Neutrophil (primary cell): ENCODE results near the gene GASK1A.

Experiments used
- H3K27ac ChIP-seq: fragments of 200-600 bp; sonication (generic); 2 replicates; pipeline ENCODE4 v1.5.1; 2016; ENCODE audit warnings: mild to moderate bottlenecking, moderate library complexity
- H3K27me3 ChIP-seq: fragments of 200-600 bp; sonication (generic); 2 replicates; pipeline ENCODE4 v1.6.0; 2016; ENCODE audit warnings: mild to moderate bottlenecking
- H3K36me3 ChIP-seq: fragments of 200-600 bp; sonication (generic); 2 replicates; pipeline ENCODE4 v1.5.1; 2017
- H3K4me1 ChIP-seq, 2 experiments: fragments of 200-600 bp in 1 of 2; sonication (generic) in 1 of 2; 1 replicate in 1 of 2; 2 replicates in 1 of 2; pipeline versions ENCODE4 v1.5.1 to v1.6.1; 2013 to 2016; ENCODE audit warnings: low read depth in 1 of 2, low read length in 1 of 2, mild to moderate bottlenecking in 1 of 2, moderate library complexity in 1 of 2; ENCODE audit not compliant: control insufficient read depth in 1 of 2, insufficient read depth in 1 of 2
- H3K4me3 ChIP-seq, 2 experiments: fragments of 200-600 bp in 1 of 2; sonication (generic) in 1 of 2; 1 replicate in 1 of 2; 2 replicates in 1 of 2; pipeline ENCODE4 v1.5.1; 2013 to 2016; ENCODE audit warnings: low read depth in 1 of 2, low read length in 1 of 2, mild to moderate bottlenecking in 1 of 2, moderate library complexity in 1 of 2
- H3K9me3 ChIP-seq: fragments of 200-600 bp; sonication (generic); 2 replicates; pipeline ENCODE4 v1.5.1; 2016
- CTCF ChIP-seq: fragments of 200-600 bp; sonication (generic); IDR thresholded peaks from 2 replicates; pipeline ENCODE4 v1.5.1; 2016; ENCODE audit warnings: antibody characterized with exemption

Gene GASK1A

GRCh38 chr3:42983927-42984326 lies 4.8 kb downstream of the GASK1A start:
- Histone ChIP-seq H3K9me3 (no peaks in the 10 kb centered on the region), H3K4me3 (no peak overlapping the region), H3K27ac (no peak overlapping the region), H3K36me3 (no peaks in the 10 kb centered on the region), H3K4me1 (peaks cover 9% of the 10 kb centered on the region in 2 experiments), H3K27me3 (peaks cover 35% of the 10 kb centered on the region)
- TF ChIP-seq CTCF: no peak

GRCh38 chr3:42984701-42985100 lies 5.6 kb downstream of the GASK1A start:
- Histone ChIP-seq H3K4me3 (no peak overlapping the region), H3K9me3 (no peaks in the 10 kb centered on the region), H3K27ac (no peak overlapping the region), H3K27me3 (peaks cover 27% of the 10 kb centered on the region), H3K4me1 (peaks cover 1 to 3% of the 10 kb centered on the region in 2 experiments), H3K36me3 (no peaks in the 10 kb centered on the region)
- no peak for TF ChIP-seq CTCF

- H3K27ac ChIP-seq: no peak overlapping the region
- H3K9me3 ChIP-seq: no peaks in the 10 kb centered on the region
- H3K4me1 ChIP-seq: no peaks in the 10 kb centered on the region
- H3K27me3 ChIP-seq: no peaks in the 10 kb centered on the region
- H3K4me3 ChIP-seq: no peak overlapping the region
- no peak for TF ChIP-seq CTCF
- no peaks in the 10 kb centered on the region for H3K36me3 ChIP-seq
Measured at GRCh38 chr3:42988097-42988496, 9.0 kb downstream of the GASK1A start.

GRCh38 chr3:42988566-42988965 lies 9.5 kb downstream of the GASK1A start:
- TF ChIP-seq CTCF: no peak
- H3K36me3 ChIP-seq: no peaks in the 10 kb centered on the region
- no peak overlapping the region for H3K4me3 ChIP-seq
- H3K9me3 ChIP-seq: no peaks in the 10 kb centered on the region
- H3K27me3 ChIP-seq: no peaks in the 10 kb centered on the region
- no peaks in the 10 kb centered on the region for H3K4me1 ChIP-seq
- H3K27ac ChIP-seq: no peak overlapping the region

GRCh38 chr3:42991341-42992315 lies 12.5 kb downstream of the GASK1A start:
- no peak for TF ChIP-seq CTCF
- Histone ChIP-seq H3K36me3 (no peaks in the 10 kb centered on the region), H3K4me1 (no peaks in the 10 kb centered on the region), H3K4me3 (no peak overlapping the region), H3K27ac (no peak overlapping the region), H3K27me3 (no peaks in the 10 kb centered on the region), H3K9me3 (no peaks in the 10 kb centered on the region)
